A549 (cell line): ENCODE results near the gene LGR4. TPM values are rescaled to one million over a fixed set of nuclear protein-coding genes. Genes with fewer than 3 reads are reported as not detected.

Experiments
- ATAC-seq, 2 experiments: fragments of 200-7000 bp in 1 of 2; fragments of >200 bp in 1 of 2; cut with Nextera tagmentation in 1 of 2; cut with Tn5 transposase in 1 of 2; 3 replicates each; pipeline versions ENCODE4 v1.8.0 to v1.9.1; 2018 to 2020; ENCODE audit warnings: mild to moderate bottlenecking in 1 of 2, moderate library complexity in 1 of 2
- CTCF ChIA-PET: fragments of 300-600 bp; sonication (Branson Sonifier 250); formaldehyde crosslinking; extraction: SDS; loops from one replicate; lab custom pipeline; 2021; ENCODE audit warnings: antibody characterized with exemption, inconsistent platforms; lab: Yijun Ruan, JAX
- POLR2A ChIA-PET: fragments of 350-600 bp; formaldehyde crosslinking; extraction: SDS; loops from one replicate; lab custom pipeline; 2021; ENCODE audit warnings: antibody characterized with exemption, inconsistent platforms; lab: Yijun Ruan, JAX
- DNase-seq, 2 experiments: peaks; one replicate each; pipeline versions ENCODE4 v3.0.0 to v3.0.0-alpha.2; 2011 to 2016; ENCODE audit warnings: low read depth in 1 of 2, low spot score in 1 of 2
- FAIRE-seq: peaks from 2 replicates; lab custom pipeline; 2011; peaks lifted over from hg19 to GRCh38; lab: Jason Lieb, UNC
- H3K27ac ChIP-seq, 2 experiments: fragments of >200 bp; sonication (Bioruptor Twin); formaldehyde crosslinking; 3 replicates each; pipeline ENCODE4 v1.5.1; 2016 to 2017
- H3K4me1 ChIP-seq: fragments of >200 bp; sonication (Bioruptor Twin); formaldehyde crosslinking; 3 replicates; pipeline ENCODE4 v1.6.1; 2016
- H3K4me2 ChIP-seq: fragments of >200 bp; sonication (Bioruptor Twin); formaldehyde crosslinking; 3 replicates; pipeline ENCODE4 v1.6.1; 2016
- H3K4me3 ChIP-seq: fragments of >200 bp; sonication (Bioruptor Twin); formaldehyde crosslinking; 3 replicates; pipeline ENCODE4 v1.5.1; 2016
- H3K9me3 ChIP-seq: fragments of >200 bp; sonication (Bioruptor Twin); formaldehyde crosslinking; 3 replicates; pipeline ENCODE4 v1.6.1; 2016
- CBX2 ChIP-seq: fragments of 200-600 bp; sonication (generic); IDR thresholded peaks from 2 replicates; pipeline ENCODE4 v1.6.1; 2016; ENCODE audit warnings: low read depth, mild to moderate bottlenecking, borderline replicate concordance
- CTCF ChIP-seq: fragments of >200 bp; sonication (Bioruptor Twin); formaldehyde crosslinking; IDR thresholded peaks from 3 replicates; pipeline ENCODE4 v1.5.1; 2016
- FOSL2 ChIP-seq, 2 experiments: fragments of 450-650 bp in 1 of 2; fragments of >200 bp in 1 of 2; sonication (Bioruptor Twin) in 1 of 2; formaldehyde crosslinking; IDR thresholded peaks; 2 replicates each; pipeline versions ENCODE4 v1.5.0 to v1.6.1; 2016 to 2020; ENCODE audit warnings: mild to moderate bottlenecking in 1 of 2, moderate library complexity in 1 of 2
- FOXS1 ChIP-seq: fragments of 250-450 bp; sonication (Bioruptor Pico); IDR thresholded peaks from 2 replicates; pipeline ENCODE4 v1.5.0; 2020; ENCODE audit warnings: mild to moderate bottlenecking, moderate library complexity
- GATA3 ChIP-seq: IDR thresholded peaks from 2 replicates; pipeline ENCODE4 v1.6.1; 2012; ENCODE audit warnings: borderline replicate concordance
- JUNB ChIP-seq: fragments of >200 bp; sonication (Bioruptor Twin); formaldehyde crosslinking; IDR thresholded peaks from 2 replicates; pipeline ENCODE4 v1.6.1; 2016
- MAFK ChIP-seq: fragments of 450-650 bp; IDR thresholded peaks from 2 replicates; pipeline ENCODE4 v1.6.1; 2014; ENCODE audit not compliant: partially characterized antibody
- MAX ChIP-seq: IDR thresholded peaks from 2 replicates; pipeline ENCODE4 v1.6.1; 2012
- MYC ChIP-seq: IDR thresholded peaks from 2 replicates; pipeline ENCODE4 v1.6.1; 2012; ENCODE audit warnings: mild to moderate bottlenecking, inconsistent platforms, low read length, improper control_type of control experiment, borderline replicate concordance
- NFE2L2 ChIP-seq: fragments of 150-350 bp; conservative IDR thresholded peaks from 2 replicates; pipeline ENCODE4 v1.6.1; 2014; ENCODE audit warnings: low read length
- REST ChIP-seq: fragments of 200-600 bp; sonication (generic); IDR thresholded peaks from 2 replicates; pipeline ENCODE4 v1.6.1; 2016; ENCODE audit warnings: antibody characterized with exemption, mild to moderate bottlenecking, moderate library complexity
- WGBS: methylation state at CpG from one replicate; pipeline ENCODE4 v1.1.6; 2017; ENCODE audit errors: missing lambda C conversion rate; 5-methylcytosine and 5-hydroxymethylcytosine counted together
- polyA plus RNA-seq, 4 experiments: library from polyadenylated mRNA; depleted of rRNA in 3 of 4; stranded (reverse); fragments of >200 nt; fragmentation: RNase III in 1 of 4; extraction: RNeasy Plus Mini Kit Qiagen cat#74134 plus additional on column Dnase treatment in 1 of 4; gene quantifications; 2 replicates in 3 of 4; 3 replicates in 1 of 4; pipeline ENCODE4 v1.2.3, GENCODE V29; 2011 to 2017
- small RNA-seq, 6 experiments: library from RNA; depleted of rRNA; stranded (forward); fragments of <200 nt; gene quantifications; one replicate each; pipeline ENCODE3, GENCODE V24; 2012
- TF ChIP-seq, protein P1 (sequence below): IDR thresholded peaks from 2 replicates; pipeline ENCODE4 v1.6.1; 2012; ENCODE audit warnings: low read depth, borderline replicate concordance
- TF ChIP-seq, protein P2 (sequence below): fragments of 450-650 bp; IDR thresholded peaks from 2 replicates; pipeline ENCODE4 v1.6.1; 2014; ENCODE audit warnings: antibody characterized with exemption

The LGR4 gene
- polyA plus RNA-seq, 2 of the 4 experiments (the other 2 are of a cell fraction) = 41.2 to 130 TPM

GRCh38 chr11:27319072-27319471, 153.5 kb downstream of the LGR4 start:
- ChIA-PET CTCF (interaction anchor here (0.8 to 1.9 kb wide), 3 partner anchors 11 to 24 kb away, joined by 3 to 7 read pairs (median 3); no protein-coding TSS in a partner anchor), POLR2A (no interaction called here)
- ATAC-seq (peak; percentile 86 to 88), FAIRE-seq (no peak), DNase-seq (peak; percentile 58 to 66)
- Histone ChIP-seq H3K9me3 (no peaks in the 10 kb centered on the region), H3K4me1 (peaks cover 34% of the 10 kb centered on the region), H3K27ac (peak overlapping the region; percentile 65 to 73), H3K4me2 (peak overlapping the region; percentile 72), H3K4me3 (no peak overlapping the region)
- 0% methylated on average over 2 of the region's 2 CpGs for WGBS
- TF ChIP-seq NFE2L2 (no peak), MAFK (peak; percentile 54), FOSL2 (IDR thresholded peaks at IDR 0.05) (no peak), FOSL2 (CRISPR knock-in tag; IDR thresholded peaks at IDR 0.05) (peak; percentile 46)

DNA sequence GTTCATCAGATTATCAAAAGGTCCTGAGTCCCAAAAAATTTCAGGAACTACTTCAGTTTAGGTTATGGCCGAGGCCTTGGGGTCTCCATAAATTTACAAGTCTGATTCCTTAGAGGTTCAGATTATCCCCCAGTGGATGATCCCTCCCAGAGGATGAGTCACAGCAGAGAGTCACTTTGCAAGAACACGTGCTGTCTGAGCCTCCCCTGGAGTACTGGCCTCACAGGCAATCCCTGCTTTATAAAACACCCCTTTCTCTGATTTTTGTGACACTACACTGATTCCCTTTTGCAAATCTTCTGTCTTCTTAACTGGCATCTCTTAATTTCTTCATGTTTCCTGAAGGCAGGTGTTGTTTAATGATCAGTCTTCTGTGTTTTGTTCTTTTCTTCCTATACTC, 154.8 kb downstream of the LGR4 start:
- CTCF ChIA-PET = interaction anchor here (0.8 kb wide), 1 partner anchor 21 kb away, joined by 3 read pairs; no protein-coding TSS in a partner anchor
- H3K27ac ChIP-seq = peak overlapping the region; percentile 65 to 75
- FAIRE-seq = peak; percentile 36
- H3K4me1 ChIP-seq = peaks cover 46% of the 10 kb centered on the region
- 7% methylated on average over 2 of the region's 2 CpGs for WGBS
- ATAC-seq = peak; percentile 81 to 84; a peak in 4 of 6 replicates
- no peak overlapping the region for H3K4me3 ChIP-seq
- H3K9me3 ChIP-seq = no peaks in the 10 kb centered on the region
- DNase-seq = peak; percentile 45 to 54
- peak overlapping the region; percentile 72 for H3K4me2 ChIP-seq
- POLR2A ChIA-PET = no interaction called here
- TF ChIP-seq JUNB = peak; percentile 26; the same call in 1 of the 2 replicates
- TF ChIP-seq CTCF = no peak
- TF ChIP-seq MAX = peak; percentile 85
- TF ChIP-seq, protein P1, sequence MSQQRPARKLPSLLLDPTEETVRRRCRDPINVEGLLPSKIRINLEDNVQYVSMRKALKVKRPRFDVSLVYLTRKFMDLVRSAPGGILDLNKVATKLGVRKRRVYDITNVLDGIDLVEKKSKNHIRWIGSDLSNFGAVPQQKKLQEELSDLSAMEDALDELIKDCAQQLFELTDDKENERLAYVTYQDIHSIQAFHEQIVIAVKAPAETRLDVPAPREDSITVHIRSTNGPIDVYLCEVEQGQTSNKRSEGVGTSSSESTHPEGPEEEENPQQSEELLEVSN = 0 out of 2 replicates have a peak, but pooled peaks have one; percentile 53
- TF ChIP-seq FOXS1 (CRISPR knock-in tag) = no peak
- TF ChIP-seq REST = no peak
- no peak for TF ChIP-seq CBX2
- 0 out of 2 replicates have a peak, but pooled peaks have one; percentile 58 for TF ChIP-seq FOSL2 (IDR thresholded peaks at IDR 0.05)
- peak; percentile 76 for TF ChIP-seq FOSL2 (CRISPR knock-in tag; IDR thresholded peaks at IDR 0.05)
- TF ChIP-seq GATA3 = no peak
- TF ChIP-seq MYC = no peak
- TF ChIP-seq, protein P2, sequence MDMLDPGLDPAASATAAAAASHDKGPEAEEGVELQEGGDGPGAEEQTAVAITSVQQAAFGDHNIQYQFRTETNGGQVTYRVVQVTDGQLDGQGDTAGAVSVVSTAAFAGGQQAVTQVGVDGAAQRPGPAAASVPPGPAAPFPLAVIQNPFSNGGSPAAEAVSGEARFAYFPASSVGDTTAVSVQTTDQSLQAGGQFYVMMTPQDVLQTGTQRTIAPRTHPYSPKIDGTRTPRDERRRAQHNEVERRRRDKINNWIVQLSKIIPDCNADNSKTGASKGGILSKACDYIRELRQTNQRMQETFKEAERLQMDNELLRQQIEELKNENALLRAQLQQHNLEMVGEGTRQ = peak; percentile 51; the same call in 1 of the 2 replicates

Small RNA genes within 50 kb of the gene (small RNA-seq; reads per million reads assigned to genes)
- gene AC100771.1 (0 reads per million in 6 experiments), gene MIR8087 (0 reads per million in 6 experiments), gene RNA5SP339 (0 reads per million in 6 experiments)

Other genes starting within 250 kb of the LGR4 start
- 33.1 and 35.9 TPM in 2 replicates for gene CCDC34, start 109.6 kb downstream of the LGR4 start, polyA plus RNA-seq (2011; rRNA removed)
- 31.4 to 32.0 TPM (median 31.6 TPM) in 3 replicates for gene CCDC34, start 109.6 kb downstream of the LGR4 start, polyA plus RNA-seq (2017; fragmentation: RNase III; extraction: RNeasy Plus Mini Kit Qiagen cat#74134 plus additional on column Dnase treatment)
- 21.2 and 31.0 TPM in 2 replicates for gene LIN7C, start 34.0 kb upstream of the LGR4 start, polyA plus RNA-seq (2011; rRNA removed)
- 9.0 to 10.1 TPM (median 9.7 TPM) in 3 replicates for gene LIN7C, start 34.0 kb upstream of the LGR4 start, polyA plus RNA-seq (2017; fragmentation: RNase III; extraction: RNeasy Plus Mini Kit Qiagen cat#74134 plus additional on column Dnase treatment)
- 25.4 and 33.7 TPM in 2 replicates for gene BDNF, start 227.7 kb upstream of the LGR4 start, polyA plus RNA-seq (2011; rRNA removed)
- gene BDNF, start 227.7 kb upstream of the LGR4 start, polyA plus RNA-seq (2017; fragmentation: RNase III; extraction: RNeasy Plus Mini Kit Qiagen cat#74134 plus additional on column Dnase treatment) = 15.6 to 18.8 TPM (median 16.4 TPM) in 3 replicates